ENCODE results near the gene MAGED1. TPM values are rescaled to one million over a fixed set of nuclear protein-coding genes. Genes with fewer than 3 reads are reported as not detected.
A peak's percentile ranks its signal among the peaks of the same experiment; 100 is the strongest.

The MAGED1 gene
- total RNA-seq, 1 experiment from 2014 or later: 151 TPM

- H3K27me3 ChIP-seq (ENCODE audit: control insufficient read depth, insufficient read depth, low read length): no peaks in the 10 kb centered on the region
- no TSS peak for BruUV-seq (replicated peaks)
- H3K9me3 ChIP-seq (ENCODE audit: control insufficient read depth, insufficient read depth, low read depth, low read length): no peaks in the 10 kb centered on the region
- DNase-seq (ENCODE audit: low read depth, low spot score) (no peak), ATAC-seq (no peak)
- no peak for TF ChIP-seq POLR2AphosphoS5 (IDR thresholded peaks at IDR 0.05; ENCODE audit: low read depth, low read length)
- no peak for TF ChIP-seq REST (IDR thresholded peaks at IDR 0.05; ENCODE audit: insufficient read depth in 1 of 2, low read depth in 2 of 2, low read length in 1 of 2)
- TF ChIP-seq TCF7L2 (IDR thresholded peaks at IDR 0.05; ENCODE audit: low read depth, low read length): no peak
- no peak for TF ChIP-seq CTCF (IDR thresholded peaks at IDR 0.05)
- no peak for TF ChIP-seq SIN3A (IDR thresholded peaks at IDR 0.05; ENCODE audit: borderline replicate concordance, insufficient read depth, low read depth, low read length)
- in situ Hi-C loops (cut with HindIII; ENCODE audit: low pct_unique_long_range_greater_than_20kb, low sequenced_read_pairs): no loop called here
- intact Hi-C loops (cut with micrococcal nuclease; ENCODE audit: unreplicated experiment): no loop called here
- H3K4me3 ChIP-seq (ENCODE audit: low read depth in 2 of 2, low read length in 2 of 2): no peak overlapping the region
- H3K36me3 ChIP-seq (ENCODE audit: control insufficient read depth, insufficient read depth, low read length): no peaks in the 10 kb centered on the region; the same call in 1 of the 2 replicates
- H3K4me1 ChIP-seq (ENCODE audit: control insufficient read depth, insufficient read depth, low read length): peaks cover 10% of the 10 kb centered on the region
- ChIA-PET CTCF (no interaction called here), POLR2A (no interaction called here)
- H3K27ac ChIP-seq (ENCODE audit: low read length): no peak overlapping the region
Measured at GRCh38 chrX:51891821-51892551, 1.4 kb upstream of the MAGED1 start.

- ATAC-seq: peak; percentile 29
Measured at GRCh38 chrX:51893931-51894696, 691 bp downstream of the MAGED1 start.

More at GRCh38 chrX:51893931-51894696, 691 bp downstream of the MAGED1 start:
- H3K4me1 ChIP-seq (ENCODE audit: control insufficient read depth, insufficient read depth, low read length): peaks cover 10% of the 10 kb centered on the region
- no peaks in the 10 kb centered on the region for H3K27me3 ChIP-seq (ENCODE audit: control insufficient read depth, insufficient read depth, low read length)
- H3K27ac ChIP-seq (ENCODE audit: low read length): peak overlapping the region; percentile 88
- ChIA-PET CTCF (interaction anchor here (0.6 kb wide), 1 partner anchor 254 kb away, joined by 3 read pairs; no protein-coding TSS in a partner anchor), POLR2A (no interaction called here)
- intact Hi-C loops (cut with micrococcal nuclease; ENCODE audit: unreplicated experiment): no loop called here
- H3K9me3 ChIP-seq (ENCODE audit: control insufficient read depth, insufficient read depth, low read depth, low read length): no peaks in the 10 kb centered on the region
- no peak for TF ChIP-seq SIN3A (IDR thresholded peaks at IDR 0.05; ENCODE audit: borderline replicate concordance, insufficient read depth, low read depth, low read length)
- TF ChIP-seq POLR2AphosphoS5 (IDR thresholded peaks at IDR 0.05; ENCODE audit: low read depth, low read length): no peak
- no peak for TF ChIP-seq REST (IDR thresholded peaks at IDR 0.05; ENCODE audit: insufficient read depth in 1 of 2, low read depth in 2 of 2, low read length in 1 of 2)
- no peak for TF ChIP-seq CTCF (IDR thresholded peaks at IDR 0.05)
- TF ChIP-seq TCF7L2 (IDR thresholded peaks at IDR 0.05; ENCODE audit: low read depth, low read length): no peak
- no peak for DNase-seq (ENCODE audit: low read depth, low spot score)
- peak overlapping the region; percentile 77 to 92 for H3K4me3 ChIP-seq (ENCODE audit: low read depth in 2 of 2, low read length in 2 of 2)
- no peaks in the 10 kb centered on the region; the same call in 1 of the 2 replicates for H3K36me3 ChIP-seq (ENCODE audit: control insufficient read depth, insufficient read depth, low read length)
- in situ Hi-C loops (cut with HindIII; ENCODE audit: low pct_unique_long_range_greater_than_20kb, low sequenced_read_pairs): no loop called here
- no TSS peak for BruUV-seq (replicated peaks)

Data from Panc1 (cell line).